ENCODE measurements around the gene DOCK6.
"Not testable (repeated sequence)": the region's sequence is repeated elsewhere in the genome, so short reads cannot be mapped to it uniquely, and the experiment has no call there.

DOCK6 gene

GRCh38 chr19:11190501-11190900, 71.8 kb downstream of the DOCK6 start:
- no peak for TF ChIP-seq CTCF (IDR thresholded peaks at IDR 0.05)
- H3K4me3 ChIP-seq (ENCODE audit: low read depth in 1 of 2, low read length in 1 of 2) = no peak overlapping the region
- no peak overlapping the region for H3K27ac ChIP-seq
- peaks cover 12% of the 10 kb centered on the region for H3K27me3 ChIP-seq
- no peaks in the 10 kb centered on the region for H3K9me3 ChIP-seq
- no peaks in the 10 kb centered on the region for H3K4me1 ChIP-seq (ENCODE audit: control insufficient read depth in 1 of 2, insufficient read depth in 1 of 2, low read depth in 1 of 2, low read length in 1 of 2)
- H3K36me3 ChIP-seq = no peaks in the 10 kb centered on the region

- no peaks in the 10 kb centered on the region for H3K9me3 ChIP-seq
Measured at GRCh38 chr19:11187441-11187840, 74.9 kb downstream of the DOCK6 start.

GRCh38 chr19:11182994-11183393, 79.3 kb downstream of the DOCK6 start:
- Histone ChIP-seq H3K36me3 (no peaks in the 10 kb centered on the region), H3K27me3 (no peaks in the 10 kb centered on the region)

More at GRCh38 chr19:11187441-11187840, 74.9 kb downstream of the DOCK6 start:
- no peak for TF ChIP-seq CTCF (IDR thresholded peaks at IDR 0.05)
- no peak overlapping the region for H3K4me3 ChIP-seq (ENCODE audit: low read depth in 1 of 2, low read length in 1 of 2)
- H3K36me3 ChIP-seq = no peaks in the 10 kb centered on the region
- H3K4me1 ChIP-seq (ENCODE audit: control insufficient read depth in 1 of 2, insufficient read depth in 1 of 2, low read depth in 1 of 2, low read length in 1 of 2) = no peaks in the 10 kb centered on the region
- no peak overlapping the region for H3K27ac ChIP-seq
- H3K27me3 ChIP-seq = no peaks in the 10 kb centered on the region

GRCh38 chr19:11181488-11181887, 80.8 kb downstream of the DOCK6 start:
- no peaks in the 10 kb centered on the region for H3K36me3 ChIP-seq
- no peak overlapping the region for H3K27ac ChIP-seq
- no peak for TF ChIP-seq CTCF (IDR thresholded peaks at IDR 0.05)

More at GRCh38 chr19:11182994-11183393, 79.3 kb downstream of the DOCK6 start:
- H3K9me3 ChIP-seq = no peaks in the 10 kb centered on the region
- TF ChIP-seq CTCF (IDR thresholded peaks at IDR 0.05) = no peak
- no peaks in the 10 kb centered on the region for H3K4me1 ChIP-seq (ENCODE audit: control insufficient read depth in 1 of 2, insufficient read depth in 1 of 2, low read depth in 1 of 2, low read length in 1 of 2)
- no peak overlapping the region for H3K27ac ChIP-seq
- no peak overlapping the region for H3K4me3 ChIP-seq (ENCODE audit: low read depth in 1 of 2, low read length in 1 of 2)

GRCh38 chr19:11180975-11181374, 81.3 kb downstream of the DOCK6 start:
- H3K27me3 ChIP-seq; H3K27ac ChIP-seq; H3K36me3 ChIP-seq; H3K4me3 ChIP-seq (ENCODE audit: low read depth in 1 of 2, low read length in 1 of 2); H3K4me1 ChIP-seq (ENCODE audit: control insufficient read depth in 1 of 2, insufficient read depth in 1 of 2, low read depth in 1 of 2, low read length in 1 of 2); H3K9me3 ChIP-seq: not testable (repeated sequence)

More at GRCh38 chr19:11181488-11181887, 80.8 kb downstream of the DOCK6 start:
- Histone ChIP-seq H3K27me3 (no peaks in the 10 kb centered on the region), H3K4me3 (ENCODE audit: low read depth in 1 of 2, low read length in 1 of 2) (no peak overlapping the region), H3K9me3 (no peaks in the 10 kb centered on the region), H3K4me1 (ENCODE audit: control insufficient read depth in 1 of 2, insufficient read depth in 1 of 2, low read depth in 1 of 2, low read length in 1 of 2) (no peaks in the 10 kb centered on the region)

- Histone ChIP-seq H3K9me3 (no peaks in the 10 kb centered on the region), H3K27ac (no peak overlapping the region), H3K27me3 (no peaks in the 10 kb centered on the region), H3K4me1 (ENCODE audit: control insufficient read depth in 1 of 2, insufficient read depth in 1 of 2, low read depth in 1 of 2, low read length in 1 of 2) (no peaks in the 10 kb centered on the region), H3K4me3 (ENCODE audit: low read depth in 1 of 2, low read length in 1 of 2) (no peak overlapping the region), H3K36me3 (no peaks in the 10 kb centered on the region)
- TF ChIP-seq CTCF (IDR thresholded peaks at IDR 0.05) = no peak
Measured at GRCh38 chr19:11180346-11180745, 82.0 kb downstream of the DOCK6 start.
